CMK (cell line): Measurements from ENCODE around the gene PDLIM5.

Experiments
- DNase-seq: peaks from one replicate; pipeline ENCODE4 v3.0.0-alpha.2; 2010; ENCODE audit warnings: low read depth

The PDLIM5 gene

GRCh38 chr4:94701631-94702300, 250.0 kb downstream of the PDLIM5 start:
- DNase-seq = no peak

- no peak for DNase-seq
These were observed 259.9 kb downstream of the PDLIM5 start for GRCh38 chr4:94711635-94712034.

DNA sequence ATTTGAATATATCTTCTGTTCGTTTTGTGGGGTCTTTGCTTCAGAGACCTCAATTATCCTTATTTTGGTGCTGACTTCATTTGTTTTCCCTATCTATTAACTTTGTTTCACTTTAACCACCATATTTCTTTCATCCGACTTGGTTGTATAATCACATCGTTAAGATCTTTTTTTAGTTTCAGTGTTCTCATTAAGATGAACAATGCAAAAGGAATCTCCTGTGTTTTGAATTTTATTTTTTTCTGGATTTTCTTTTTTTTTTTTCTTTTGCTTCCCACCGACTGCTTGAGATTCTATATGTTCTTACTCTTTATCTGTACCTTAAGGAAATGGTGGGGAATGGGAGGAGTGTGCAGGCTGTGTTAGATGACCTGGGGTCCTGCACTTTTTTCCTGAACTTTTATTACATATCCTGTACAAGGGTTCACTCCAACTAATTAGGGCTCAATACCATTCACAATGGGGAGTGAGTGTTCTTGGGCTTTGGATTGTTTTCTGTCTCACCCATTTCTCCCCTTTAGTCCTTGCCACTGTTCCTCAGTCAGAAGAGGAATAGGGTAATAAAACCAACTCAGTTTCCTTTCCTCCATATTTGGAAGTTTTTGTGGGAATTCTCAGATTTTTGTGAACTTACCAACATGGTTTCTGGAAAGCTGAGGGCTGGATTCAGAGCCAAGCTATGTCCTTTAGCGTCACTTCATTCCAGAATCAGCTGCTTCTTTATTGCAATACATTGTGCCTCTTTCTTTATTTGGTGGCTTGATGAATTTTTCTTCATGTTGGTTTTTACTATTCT, 262.8 kb downstream of the PDLIM5 start:
- DNase-seq = no peak

GRCh38 chr4:94715726-94716125, 264.0 kb downstream of the PDLIM5 start:
- no peak for DNase-seq
